ENCODE results near the gene LGALS3. TPM values are rescaled to one million over a fixed set of nuclear protein-coding genes. Genes with fewer than 3 reads are reported as not detected.
A peak's percentile ranks its signal among the peaks of the same experiment; 100 is the strongest.

The LGALS3 gene
- total RNA-seq, 1 donor from 2014 or later, result 249 TPM

GRCh38 chr14:55109836-55110235 is 19.2 kb upstream of the LGALS3 start:
- intact Hi-C loops (cut with micrococcal nuclease), result no loop called here
- DNase-seq (no peak), ATAC-seq (no peak)

DNA sequence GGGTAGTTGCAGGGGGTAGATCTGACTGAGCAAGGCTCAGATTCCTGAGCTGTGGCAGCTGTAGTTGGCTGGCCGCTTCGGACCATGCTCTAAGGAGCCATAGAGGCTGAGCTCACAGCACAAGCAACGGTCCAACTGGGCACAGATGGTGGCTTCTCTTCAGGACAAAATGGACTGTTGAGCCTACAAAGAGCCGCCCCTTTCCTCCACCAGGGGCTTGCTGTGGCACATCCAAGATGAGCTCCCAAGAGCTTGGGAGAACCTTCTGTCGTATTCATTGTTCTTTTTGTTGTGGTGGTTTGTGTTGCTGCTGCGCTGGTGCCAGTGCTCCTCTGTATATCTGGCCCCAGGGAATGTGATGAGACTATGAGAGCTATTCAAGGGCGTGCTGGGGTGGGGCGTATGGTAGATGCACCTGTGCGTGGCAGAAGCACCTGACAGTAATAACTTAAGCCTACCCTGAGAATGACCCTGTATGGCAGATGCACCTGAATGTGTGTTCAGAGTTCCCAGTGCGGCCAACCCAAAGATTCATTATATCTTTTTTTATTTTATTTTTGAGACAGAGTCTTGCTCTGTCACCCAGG is 17.8 kb upstream of the LGALS3 start:
- intact Hi-C loops (cut with micrococcal nuclease), result no loop called here
- ATAC-seq, result no peak
- DNase-seq, result no peak

DNA sequence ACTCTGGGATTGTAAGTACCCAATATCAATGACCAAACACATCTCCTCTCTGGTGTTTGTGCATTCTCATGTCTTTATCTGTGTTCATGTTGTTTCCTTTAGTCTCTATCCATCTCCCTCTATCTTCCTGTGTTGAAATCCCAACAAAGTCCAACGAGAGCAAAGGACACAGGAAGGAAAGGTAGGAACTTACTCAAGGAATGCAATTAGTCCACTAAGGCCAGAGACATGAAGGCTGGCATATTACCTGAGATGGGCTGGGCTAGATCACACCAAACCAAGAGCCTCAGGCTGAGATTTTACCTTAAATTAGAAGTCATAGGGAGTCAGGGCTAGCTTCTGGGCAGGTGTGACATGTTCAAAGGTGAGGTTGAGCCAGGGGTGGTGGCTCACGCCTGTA is 14.3 kb upstream of the LGALS3 start:
- intact Hi-C loops (cut with micrococcal nuclease), result no loop called here
- no peak for ATAC-seq
- DNase-seq, result no peak

DNA sequence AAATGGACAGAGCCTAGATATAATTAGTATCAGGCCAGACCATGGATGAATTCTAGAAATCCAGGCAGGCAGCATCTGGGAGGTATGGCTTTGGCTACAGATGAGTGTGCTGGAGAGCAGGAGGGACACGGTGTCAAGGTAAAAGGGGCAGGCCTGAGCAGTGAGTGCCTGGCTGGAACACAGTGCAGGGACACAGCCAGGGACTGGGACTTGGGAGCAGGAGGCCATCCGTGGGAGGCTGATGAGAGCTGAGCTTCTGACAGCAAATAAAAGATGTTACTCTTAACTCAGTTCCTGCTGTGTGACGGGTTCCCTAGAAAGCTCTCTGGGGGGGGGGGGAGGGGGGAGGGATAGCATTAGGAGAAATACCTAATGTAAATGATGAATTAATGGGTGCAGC is 13.6 kb upstream of the LGALS3 start:
- no peak for DNase-seq
- peak; percentile 29 for ATAC-seq
- intact Hi-C loops (cut with micrococcal nuclease), result no loop called here

DNA sequence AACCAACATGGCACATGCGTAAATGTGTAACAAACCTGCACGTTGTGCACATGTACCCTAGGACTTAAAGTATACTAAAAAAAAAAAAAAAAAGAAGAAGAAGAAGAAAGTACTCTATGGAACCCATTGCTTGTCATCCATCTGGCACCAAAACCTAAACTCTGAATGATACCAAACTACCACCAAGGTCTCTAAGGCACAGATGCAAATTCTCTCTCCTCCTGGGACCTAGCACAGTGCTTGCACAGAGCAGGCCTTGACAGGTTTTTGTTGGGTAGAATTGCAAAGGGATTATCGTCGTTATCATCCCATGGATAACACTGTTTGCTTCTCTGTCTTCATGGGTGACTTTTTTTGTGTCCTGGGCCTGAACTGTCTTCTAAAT is 13.2 kb upstream of the LGALS3 start:
- no peak for DNase-seq
- intact Hi-C loops (cut with micrococcal nuclease), result no loop called here
- ATAC-seq, result no peak

DNA sequence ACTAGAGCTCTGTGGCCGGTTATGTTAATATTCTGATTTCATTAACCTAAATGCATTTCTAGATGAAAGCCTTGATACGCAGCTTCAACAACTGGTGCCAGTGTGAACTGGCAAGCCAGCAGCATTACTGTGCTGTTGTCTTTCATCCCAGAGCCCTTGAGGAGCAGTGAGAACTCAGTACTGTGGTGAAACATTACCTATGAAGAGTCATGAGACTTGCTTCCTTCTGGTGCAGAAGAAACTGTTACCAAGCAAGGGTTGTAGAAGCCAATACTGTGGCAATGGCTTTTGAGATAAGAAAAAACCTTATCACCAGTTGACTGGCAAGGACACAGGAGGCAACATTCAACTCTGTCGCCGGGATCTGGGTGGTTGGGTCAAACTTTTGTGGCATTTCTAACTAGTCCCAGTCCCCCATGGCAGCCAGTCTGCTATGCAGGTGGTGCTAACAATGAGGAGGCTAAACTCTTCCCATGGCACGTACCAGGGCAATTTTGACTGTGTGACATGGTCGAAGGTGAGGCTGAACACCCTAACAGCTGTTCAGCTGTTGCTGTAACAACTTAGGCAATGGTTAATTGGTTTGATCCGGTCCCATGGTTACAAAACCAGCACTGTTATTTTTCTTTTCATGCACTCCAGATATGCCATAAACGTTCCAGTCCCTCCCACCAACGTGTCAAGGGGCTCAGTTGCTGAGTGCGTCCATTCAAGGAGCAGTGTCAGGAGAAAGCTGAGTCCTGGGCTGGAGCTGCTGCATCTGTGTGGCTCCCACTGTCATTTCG is 12.6 kb upstream of the LGALS3 start:
- intact Hi-C loops (cut with micrococcal nuclease), result no loop called here
- DNase-seq (no peak), ATAC-seq (no peak)

GRCh38 chr14:55117803-55118441 is 11.1 kb upstream of the LGALS3 start:
- ATAC-seq (peak; percentile 14), DNase-seq (no peak)
- intact Hi-C loops (cut with micrococcal nuclease), result no loop called here

- ATAC-seq, result no peak
- intact Hi-C loops (cut with micrococcal nuclease), result no loop called here
- no peak for DNase-seq
Measured at GRCh38 chr14:55118761-55119160, 10.3 kb upstream of the LGALS3 start.

DNA sequence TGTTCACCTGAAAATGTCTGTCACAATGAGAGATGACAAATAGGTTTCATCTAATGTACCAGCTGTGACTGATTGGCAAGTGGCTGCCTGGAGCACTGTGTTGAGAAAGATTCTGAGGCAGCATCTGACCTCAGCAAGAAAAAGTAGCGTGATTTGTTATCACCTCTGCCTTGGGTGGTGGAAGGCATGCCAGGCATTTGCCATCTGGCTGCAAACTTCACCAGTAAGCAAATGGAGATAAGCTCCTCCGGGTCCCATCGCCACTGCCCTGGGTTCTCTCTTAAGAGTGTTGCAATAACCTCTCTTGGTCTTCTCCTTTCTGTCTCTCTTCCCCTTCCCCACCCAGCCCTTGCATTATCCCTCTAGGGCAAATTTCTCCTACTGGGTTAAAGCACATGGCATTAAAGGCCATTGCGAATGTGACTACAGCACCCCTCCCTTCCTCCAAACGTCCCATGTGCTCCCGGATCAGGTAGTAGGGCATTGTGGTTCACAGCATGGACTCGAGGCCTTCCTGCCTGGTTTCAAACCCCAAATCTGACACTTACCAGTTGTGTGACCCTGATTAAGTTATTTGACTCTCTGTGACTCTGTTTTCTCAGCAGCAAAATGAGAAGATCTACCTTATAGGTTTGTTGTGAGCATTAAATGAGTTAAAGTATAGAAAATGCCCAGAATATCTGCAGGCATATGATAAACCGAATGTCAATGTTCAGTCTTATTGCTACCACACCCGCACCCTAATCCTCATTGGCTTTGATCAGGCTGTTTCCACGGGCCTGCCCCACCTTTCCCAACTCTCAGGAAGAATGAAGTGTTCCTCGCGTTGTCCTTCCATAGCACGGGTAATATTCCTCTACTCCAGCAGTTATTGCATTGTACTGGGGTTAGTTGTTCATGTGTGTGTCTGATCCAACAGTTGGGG is 8.2 kb upstream of the LGALS3 start:
- ATAC-seq (peak; percentile 1), DNase-seq (no peak)

DNA sequence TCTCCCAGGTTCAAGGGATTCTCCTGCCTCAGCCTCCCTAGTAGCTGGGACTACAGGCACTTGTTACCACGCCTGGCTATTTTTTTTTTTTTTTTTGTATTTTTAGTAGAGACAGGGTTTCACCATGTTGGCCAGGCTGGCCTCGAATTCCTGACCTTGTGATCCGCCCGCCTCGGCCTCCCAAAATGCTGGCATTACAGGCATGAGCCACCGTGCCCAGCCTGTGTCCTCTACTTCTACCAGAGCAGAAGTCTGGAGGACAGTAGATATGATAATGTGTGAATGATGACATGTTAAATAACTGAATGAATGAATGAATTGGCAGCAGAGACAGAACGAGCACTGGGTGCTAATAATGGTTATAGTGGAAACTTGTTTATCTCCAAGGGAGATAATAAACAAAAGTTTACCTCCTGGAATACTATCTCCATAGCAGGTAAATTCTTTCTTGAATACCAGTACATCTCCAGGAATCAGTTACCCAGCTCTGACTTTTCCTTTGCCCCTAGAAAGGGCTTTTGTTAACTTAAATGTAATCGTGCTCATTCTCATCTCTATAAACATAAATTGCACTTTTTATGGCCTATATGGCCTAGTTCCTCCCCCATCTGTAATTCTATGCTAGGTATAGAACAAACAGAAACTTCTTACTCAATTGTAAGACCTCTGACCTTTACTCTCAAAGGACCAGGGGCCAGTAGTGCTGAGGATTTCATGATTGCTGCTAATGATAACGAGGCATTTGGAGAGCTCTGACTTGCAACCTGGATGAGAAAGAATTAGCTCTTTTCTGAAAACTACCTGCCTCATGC is 7.2 kb upstream of the LGALS3 start:
- ATAC-seq (peak; percentile 8), DNase-seq (no peak)
- intact Hi-C loops (cut with micrococcal nuclease), result no loop called here

More for the DNA sequence above, 8.2 kb upstream of the LGALS3 start:
- intact Hi-C loops (cut with micrococcal nuclease), result no loop called here

DNA sequence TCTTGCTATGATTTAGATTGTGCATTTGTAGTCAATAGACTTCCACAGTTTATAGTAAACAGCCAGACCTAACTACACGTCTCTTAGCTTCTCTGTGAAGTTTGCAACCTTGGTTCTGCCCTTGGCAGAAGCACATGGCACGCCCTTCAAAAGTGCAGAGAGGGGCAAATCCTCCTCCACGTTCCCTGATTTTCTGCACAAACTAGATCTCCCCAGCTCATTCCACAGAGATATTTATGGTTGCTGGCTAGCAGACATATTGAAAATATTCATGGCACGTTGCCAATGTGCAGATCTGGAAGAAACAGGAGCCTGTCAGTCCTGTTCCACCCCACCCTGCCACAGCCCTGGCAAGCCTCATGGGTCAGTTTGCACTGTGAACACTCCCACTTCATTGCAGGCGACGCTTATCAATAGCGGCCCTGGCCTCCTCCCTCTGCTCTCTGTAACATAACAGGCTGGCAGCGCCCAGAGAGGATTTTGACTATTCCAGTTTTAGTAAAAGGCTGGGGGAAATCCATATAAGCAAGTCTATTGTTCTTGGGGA is 6.5 kb upstream of the LGALS3 start:
- ATAC-seq (peak; percentile 92), DNase-seq (peak; percentile 84)
- intact Hi-C loops (cut with micrococcal nuclease), result no loop called here

DNA sequence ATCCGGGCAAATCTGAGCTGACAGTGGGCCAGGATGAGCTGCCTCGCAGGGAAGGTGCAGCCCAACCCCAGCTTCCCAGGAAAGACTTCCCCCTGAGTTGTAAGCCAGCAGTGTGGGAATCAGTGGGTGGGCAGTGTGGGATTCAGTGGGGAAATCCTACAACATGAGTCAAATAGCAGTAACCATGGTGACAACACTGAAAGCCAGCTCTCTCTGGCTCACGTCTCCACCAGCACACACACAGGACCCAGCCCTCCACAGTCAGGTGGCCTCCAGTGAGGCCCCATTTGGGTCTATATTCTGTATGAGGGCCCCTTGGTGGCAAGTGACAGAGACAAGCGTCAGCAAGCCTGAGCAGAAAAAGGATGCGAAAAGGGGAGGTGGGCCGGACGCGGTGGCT is 6.0 kb upstream of the LGALS3 start:
- intact Hi-C loops (cut with micrococcal nuclease), result no loop called here
- ATAC-seq (no peak), DNase-seq (no peak)

GRCh38 chr14:55123852-55124639 is 5.0 kb upstream of the LGALS3 start:
- ATAC-seq (peak; percentile 16), DNase-seq (no peak)
- intact Hi-C loops (cut with micrococcal nuclease), result no loop called here

- no peak for ATAC-seq
- no peak for DNase-seq
- intact Hi-C loops (cut with micrococcal nuclease), result no loop called here
Measured at GRCh38 chr14:55124774-55125386, 4.2 kb upstream of the LGALS3 start.

GRCh38 chr14:55125403-55125802 is 3.6 kb upstream of the LGALS3 start:
- ATAC-seq, result no peak
- DNase-seq, result no peak
- intact Hi-C loops (cut with micrococcal nuclease), result no loop called here

- intact Hi-C loops (cut with micrococcal nuclease), result no loop called here
- ATAC-seq, result peak; percentile 14
- peak; percentile 35 for DNase-seq
Measured at GRCh38 chr14:55126034-55126433, 3.0 kb upstream of the LGALS3 start.

GRCh38 chr14:55126932-55127459 is 2.1 kb upstream of the LGALS3 start:
- DNase-seq (no peak), ATAC-seq (no peak)
- intact Hi-C loops (cut with micrococcal nuclease), result no loop called here
